Measurements from ENCODE around the gene APBB2. TPM values are rescaled to one million over a fixed set of nuclear protein-coding genes. Genes with fewer than 3 reads are reported as not detected.
"Not testable (repeated sequence)": the region's sequence is repeated elsewhere in the genome, so short reads cannot be mapped to it uniquely, and the experiment has no call there.

APBB2 gene
- total RNA-seq, 1 experiment from 2014 or later = 56.8 TPM

GRCh38 chr4:40827758-40828157, 386.6 kb downstream of the APBB2 start:
- peak; percentile 26 for DNase-seq (ENCODE audit: low spot score)

DNA sequence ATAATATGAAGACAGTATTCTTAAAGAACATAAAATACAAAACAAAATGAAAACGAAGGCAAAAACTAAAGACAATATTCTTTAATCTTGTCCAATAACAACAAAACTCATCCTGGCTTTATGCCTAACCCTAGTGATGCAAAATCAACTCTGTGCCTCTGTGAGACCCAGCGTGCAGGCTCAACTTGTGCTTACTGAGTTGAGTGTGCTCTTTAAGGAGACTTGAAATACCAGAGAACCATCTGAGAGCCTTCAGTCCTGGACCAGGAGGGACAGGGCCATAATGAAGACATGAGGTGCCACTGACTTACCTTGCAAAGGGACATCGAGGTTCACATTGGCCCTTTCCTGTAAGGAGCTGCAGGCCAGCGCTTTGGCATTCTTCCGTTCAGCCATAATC, 387.5 kb downstream of the APBB2 start:
- DNase-seq (ENCODE audit: low spot score) = no peak

DNA sequence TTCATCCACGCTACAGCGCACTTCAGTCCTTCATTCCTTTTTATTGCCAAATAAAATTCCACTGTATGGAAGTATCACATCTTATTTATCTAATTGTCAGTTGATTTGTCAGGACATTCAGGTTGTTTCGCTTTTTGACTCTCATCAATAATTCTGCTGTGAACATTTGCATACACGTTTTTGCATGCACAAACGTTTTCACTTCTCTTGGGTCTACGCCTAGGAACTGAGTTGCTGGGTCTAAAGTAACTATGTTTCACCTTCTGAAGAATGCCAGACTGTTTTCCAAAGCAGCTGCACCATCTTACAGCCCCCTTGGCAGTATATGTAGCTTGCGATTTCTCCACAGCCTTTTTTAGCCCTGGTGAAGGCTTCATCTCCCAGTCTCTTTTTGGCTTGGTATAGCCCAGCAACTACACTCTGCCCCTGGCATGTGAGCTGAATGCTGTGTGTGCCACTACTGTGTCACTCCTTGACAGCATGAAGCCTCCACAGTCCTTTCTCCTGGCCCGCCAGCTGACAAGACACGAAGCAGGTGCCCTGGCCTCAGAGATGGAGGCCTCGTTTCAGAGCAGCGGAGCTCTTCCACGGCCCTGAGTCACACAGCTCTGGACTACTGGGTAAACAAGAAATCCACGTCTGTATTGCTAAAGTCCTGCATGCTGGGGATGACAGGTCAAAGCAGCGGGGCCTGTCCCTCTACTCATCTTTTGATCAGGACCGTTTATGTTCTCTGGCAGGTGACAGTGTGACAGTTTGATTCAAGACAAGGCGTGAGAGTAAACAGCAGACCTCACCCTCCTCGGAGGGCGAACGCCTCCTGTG, 389.1 kb downstream of the APBB2 start:
- DNase-seq (ENCODE audit: low spot score) = no peak

GRCh38 chr4:40822420-40823166, 391.7 kb downstream of the APBB2 start:
- DNase-seq (ENCODE audit: low spot score) = no peak

GRCh38 chr4:40820101-40820500, 394.2 kb downstream of the APBB2 start:
- DNase-seq (ENCODE audit: low spot score) = no peak

GRCh38 chr4:40817157-40817556, 397.2 kb downstream of the APBB2 start:
- not testable (repeated sequence) for DNase-seq (ENCODE audit: low spot score)

DNA sequence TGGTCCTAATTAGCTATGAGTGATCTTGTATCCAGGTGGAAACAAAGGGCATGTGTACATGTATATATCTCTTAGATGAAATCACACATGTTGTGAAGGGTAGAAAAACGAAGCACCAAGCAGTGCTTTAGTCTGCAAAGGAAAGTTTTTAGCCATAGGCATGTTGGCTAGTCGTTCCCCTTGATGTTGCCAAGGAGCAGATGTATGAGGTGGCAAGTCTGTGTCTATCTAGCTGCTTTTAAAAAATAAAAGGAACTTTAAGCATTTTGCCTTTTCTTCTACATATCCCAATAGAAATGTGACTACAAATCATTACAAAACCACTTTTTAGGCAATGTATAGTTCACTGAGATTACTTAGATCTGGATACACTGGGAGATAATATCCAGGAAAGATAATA, 401.5 kb downstream of the APBB2 start:
- no peak for DNase-seq (ENCODE audit: low spot score)

GRCh38 chr4:40812386-40812785, 402.0 kb downstream of the APBB2 start:
- no peak for DNase-seq (ENCODE audit: low spot score)

- no peak for DNase-seq (ENCODE audit: low spot score)
Measured at GRCh38 chr4:40811956-40812355, 402.4 kb downstream of the APBB2 start.

GRCh38 chr4:40808926-40809457, 405.4 kb downstream of the APBB2 start:
- DNase-seq (ENCODE audit: low spot score) = no peak

GRCh38 chr4:40804598-40804997, 409.7 kb downstream of the APBB2 start:
- no peak for DNase-seq (ENCODE audit: low spot score)

DNA sequence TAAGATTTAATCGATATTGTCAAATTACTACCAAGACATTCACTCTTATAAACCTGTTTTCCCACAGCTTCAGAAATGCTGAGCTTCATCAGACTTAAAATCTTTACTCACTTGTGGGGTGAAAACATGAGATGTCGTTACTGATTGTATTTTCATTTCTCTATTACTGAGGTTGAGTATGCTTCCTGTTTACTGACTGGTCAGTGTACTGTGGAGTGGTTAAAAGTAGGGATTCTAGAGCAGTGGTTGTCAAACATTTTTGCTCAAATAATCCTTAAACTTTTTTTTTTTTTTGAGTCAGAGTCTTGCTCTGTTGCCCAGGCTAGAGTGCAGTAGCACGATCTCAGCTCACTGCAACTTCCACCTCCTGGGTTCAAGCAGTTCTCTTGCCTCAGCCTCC, 414.3 kb downstream of the APBB2 start:
- DNase-seq (ENCODE audit: low spot score) = no peak

DNA sequence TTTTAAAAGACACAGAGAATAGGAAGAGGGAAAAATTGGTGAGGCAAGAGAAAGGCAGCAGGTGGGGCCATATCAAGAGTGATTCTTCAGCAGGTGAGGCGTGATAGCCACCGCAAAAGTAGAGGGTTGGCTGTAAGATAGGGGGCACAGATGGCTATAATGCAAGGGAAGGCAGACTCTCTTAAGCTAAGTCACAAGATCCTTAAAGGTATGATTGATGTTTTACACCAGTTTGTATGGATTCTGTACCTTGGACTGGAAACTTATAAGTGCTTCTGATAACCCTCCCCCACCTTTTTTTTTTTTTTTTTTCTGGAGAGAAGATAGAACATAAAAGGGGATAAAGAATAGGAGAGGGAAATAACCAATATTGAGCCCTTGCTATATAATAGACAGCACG, 424.6 kb downstream of the APBB2 start:
- DNase-seq (ENCODE audit: low spot score) = no peak

DNA sequence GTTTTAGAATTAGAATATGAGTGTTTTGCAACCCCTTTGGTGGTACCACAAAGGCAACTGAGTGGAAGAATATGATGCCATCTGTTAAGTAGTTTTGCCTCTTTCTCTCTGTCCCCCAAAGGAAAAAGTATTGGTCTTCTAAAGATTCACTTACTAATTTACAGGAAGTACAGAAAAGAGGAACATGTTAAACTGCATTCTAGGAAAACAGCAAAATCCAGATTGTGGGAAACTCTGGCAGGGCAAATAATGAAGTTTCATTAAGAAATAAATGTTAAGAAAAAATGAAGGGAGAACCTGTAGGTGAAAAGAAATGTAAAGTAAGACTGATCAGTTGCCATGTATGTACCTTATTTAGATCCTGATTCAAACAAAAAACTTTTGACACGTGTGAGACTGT, 425.3 kb downstream of the APBB2 start:
- DNase-seq (ENCODE audit: low spot score) = no peak

- no peak for DNase-seq (ENCODE audit: low spot score)
Measured at GRCh38 chr4:40788331-40788730, 426.0 kb downstream of the APBB2 start.

DNA sequence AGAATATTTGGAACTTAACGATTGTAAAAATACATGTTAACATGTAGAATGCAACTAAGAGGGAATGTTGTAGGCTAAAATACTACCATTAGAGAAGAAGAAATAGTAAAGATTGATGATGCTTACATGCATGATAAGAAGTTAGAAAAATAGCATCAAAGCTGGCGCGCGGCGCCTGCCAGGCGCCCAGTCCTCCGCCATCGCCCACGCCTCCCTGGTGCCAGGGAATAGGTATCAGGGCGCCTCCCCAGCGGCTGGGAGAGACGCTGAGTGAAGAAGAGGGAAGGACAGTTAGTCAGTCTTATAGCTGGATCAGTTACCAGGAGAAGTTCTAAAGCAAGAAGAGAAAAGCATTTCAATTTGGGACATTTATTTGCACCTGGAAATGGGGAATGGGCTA, 428.6 kb downstream of the APBB2 start:
- DNase-seq (ENCODE audit: low spot score) = no peak

DNA sequence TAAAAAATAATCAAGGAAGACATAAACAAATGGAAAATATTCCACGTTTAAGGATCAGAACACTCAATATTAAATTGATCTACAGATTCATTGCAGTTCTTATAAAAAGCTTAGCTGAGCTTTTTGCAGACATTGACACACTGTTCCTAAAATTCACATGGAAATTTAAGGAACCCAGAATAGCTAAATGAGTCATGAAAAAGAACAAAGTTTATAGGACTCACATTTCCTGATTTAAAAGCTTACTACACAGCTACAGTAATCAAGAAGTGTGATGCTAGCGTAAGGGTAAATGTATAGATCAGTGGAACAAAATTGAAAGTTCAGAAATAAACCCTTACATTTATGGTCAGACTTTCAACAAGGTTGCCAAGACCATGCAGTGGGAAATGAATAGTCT, 431.5 kb downstream of the APBB2 start:
- DNase-seq (ENCODE audit: low spot score) = no peak

- no peak for DNase-seq (ENCODE audit: low spot score)
Measured at GRCh38 chr4:40778090-40778489, 436.3 kb downstream of the APBB2 start.

DNA sequence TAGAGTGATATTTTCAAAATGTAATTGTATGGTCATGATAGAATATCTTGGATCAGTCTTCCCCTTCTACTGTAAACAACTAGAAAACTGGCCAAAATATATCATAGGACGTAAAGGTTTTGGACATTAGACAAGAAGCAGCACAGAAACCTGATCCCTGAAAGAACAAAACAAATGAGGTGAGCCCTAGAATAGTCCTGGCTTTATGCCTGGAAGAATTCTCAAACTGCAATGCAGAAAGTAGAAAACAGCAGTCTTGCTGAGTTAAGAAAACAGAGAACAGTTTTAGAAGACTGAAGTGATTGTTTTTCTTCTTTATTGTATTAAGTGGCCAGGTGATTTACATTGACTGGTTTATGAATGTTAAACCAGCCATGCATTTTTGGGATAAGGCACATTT, 445.1 kb downstream of the APBB2 start:
- DNase-seq (ENCODE audit: low spot score) = no peak

- no peak for DNase-seq (ENCODE audit: low spot score)
Measured at GRCh38 chr4:40763228-40763716, 451.1 kb downstream of the APBB2 start.

Measured in A172 (cell line).